Hepatic stellate cell (primary cell): ENCODE measurements around the gene AGPAT4.

Source experiments
- DNase-seq: peaks from one replicate; pipeline ENCODE4 v3.0.0; 2011; ENCODE audit warnings: low spot score

Gene AGPAT4

GRCh38 chr6:161254464-161255253 lies 19.2 kb downstream of the AGPAT4 start:
- no peak for DNase-seq

- DNase-seq, result no peak
These were observed 19.8 kb downstream of the AGPAT4 start for GRCh38 chr6:161254126-161254463.

GRCh38 chr6:161251345-161251744 lies 22.5 kb downstream of the AGPAT4 start:
- no peak for DNase-seq

- no peak for DNase-seq
These were observed 24.5 kb downstream of the AGPAT4 start for GRCh38 chr6:161249327-161249726.

GRCh38 chr6:161246725-161247124 lies 27.1 kb downstream of the AGPAT4 start:
- no peak for DNase-seq

GRCh38 chr6:161245363-161245762 lies 28.5 kb downstream of the AGPAT4 start:
- no peak for DNase-seq

- no peak for DNase-seq
These were observed 29.1 kb downstream of the AGPAT4 start for GRCh38 chr6:161244725-161245124.

- DNase-seq, result no peak
These were observed 30.8 kb downstream of the AGPAT4 start for GRCh38 chr6:161242779-161243693.

- DNase-seq, result no peak
These were observed 31.7 kb downstream of the AGPAT4 start for GRCh38 chr6:161242113-161242512.

GRCh38 chr6:161239001-161239400 lies 34.9 kb downstream of the AGPAT4 start:
- no peak for DNase-seq

GRCh38 chr6:161238500-161238899 lies 35.4 kb downstream of the AGPAT4 start:
- no peak for DNase-seq

- no peak for DNase-seq
These were observed 35.8 kb downstream of the AGPAT4 start for GRCh38 chr6:161238081-161238480.

- no peak for DNase-seq
These were observed 36.7 kb downstream of the AGPAT4 start for GRCh38 chr6:161237176-161237575.

- DNase-seq, result no peak
These were observed 37.9 kb downstream of the AGPAT4 start for GRCh38 chr6:161235776-161236633.

- peak; percentile 60 for DNase-seq
These were observed 39.7 kb downstream of the AGPAT4 start for GRCh38 chr6:161233986-161234661.

- DNase-seq, result no peak
These were observed 41.4 kb downstream of the AGPAT4 start for GRCh38 chr6:161232467-161232866.

GRCh38 chr6:161232010-161232409 lies 41.9 kb downstream of the AGPAT4 start:
- no peak for DNase-seq

GRCh38 chr6:161230339-161230738 lies 43.5 kb downstream of the AGPAT4 start:
- DNase-seq, result no peak

- DNase-seq, result peak; percentile 69
These were observed 44.8 kb downstream of the AGPAT4 start for GRCh38 chr6:161228921-161229591.

- no peak for DNase-seq
These were observed 45.8 kb downstream of the AGPAT4 start for GRCh38 chr6:161228096-161228495.
